Esophagus squamous epithelium (tissue), 5 donors: ENCODE measurements around the gene CHID1. TPM values are rescaled to one million over a fixed set of nuclear protein-coding genes. Genes with fewer than 3 reads are reported as not detected.

Experiments used
- DNase-seq: peaks from one replicate; lab custom pipeline; 2025; lab: John Stamatoyannopoulos, UW
- H3K27ac ChIP-seq, 4 donors: fragments of 200-600 bp; sonication (generic); one replicate each; pipeline ENCODE4 v1.5.1; 2016 to 2019; ENCODE audit warnings: mild to moderate bottlenecking in 1 of 4
- H3K27me3 ChIP-seq, 4 donors: fragments of 200-600 bp; sonication (generic); 1 replicate in 3 of 4; 2 replicates in 1 of 4; pipeline versions ENCODE4 v1.5.1 to v1.6.0; 2017 to 2021; ENCODE audit warnings: antibody characterized with exemption in 1 of 4
- H3K36me3 ChIP-seq, 3 donors: fragments of 200-600 bp; sonication (generic); one replicate each; pipeline ENCODE4 v1.5.1; 2016 to 2019
- H3K4me1 ChIP-seq, 3 donors: fragments of 200-600 bp; sonication (generic); one replicate each; pipeline ENCODE4 v1.5.1; 2017 to 2019
- H3K4me3 ChIP-seq, 4 donors: fragments of 200-600 bp; sonication (generic); 1 replicate in 3 of 4; 2 replicates in 1 of 4; pipeline ENCODE4 v1.5.1; 2016 to 2019; ENCODE audit warnings: mild to moderate bottlenecking in 2 of 4, moderate library complexity in 1 of 4
- H3K9me3 ChIP-seq, 3 donors: fragments of 200-600 bp; sonication (generic); one replicate each; pipeline ENCODE4 v1.5.1; 2016 to 2019
- POLR2A ChIP-seq, 4 donors: fragments of 450-650 bp; IDR thresholded peaks; one replicate each; pipeline ENCODE4 v1.6.1; 2017; ENCODE audit warnings: antibody characterized with exemption in 4 of 4, mild to moderate bottlenecking in 4 of 4, moderate library complexity in 3 of 4
- WGBS, 2 donors: methylation state at CpG; one replicate each; pipeline ENCODE4 v1.1.5; 2018; 5-methylcytosine and 5-hydroxymethylcytosine counted together
- intact Hi-C: fragments of 100-400 bp; cut with DNase I; formaldehyde crosslinking; loops from one replicate; pipeline ENCODE4 v1.15.0; 2022
- total RNA-seq, 4 donors: library from RNA; depleted of rRNA; stranded (reverse); fragments of >200 nt; gene quantifications; one replicate each; pipeline ENCODE4 v1.1.0, GENCODE V29; 2016
- TF ChIP-seq, protein P1 (sequence below), 6 experiments: fragments of 450-650 bp in 4 of 6; fragments of 200-600 bp in 2 of 6; sonication (generic) in 2 of 6; IDR thresholded peaks; one replicate each; pipeline ENCODE4 v1.5.1; 2016 to 2019; ENCODE audit warnings: antibody characterized with exemption in 6 of 6, mild to moderate bottlenecking in 4 of 6, moderate library complexity in 4 of 6
- donor health status: DM: yes; HTN: yes; CAD: no.

The CHID1 gene
- total RNA-seq, 4 donors from 2014 or later, result 58.2 to 63.4 (median 61.3) TPM

- H3K27me3 ChIP-seq, result no peaks in the 10 kb centered on the region
- TF ChIP-seq POLR2A (IDR thresholded peaks at IDR 0.05), result no peak
- TF ChIP-seq, protein P1, sequence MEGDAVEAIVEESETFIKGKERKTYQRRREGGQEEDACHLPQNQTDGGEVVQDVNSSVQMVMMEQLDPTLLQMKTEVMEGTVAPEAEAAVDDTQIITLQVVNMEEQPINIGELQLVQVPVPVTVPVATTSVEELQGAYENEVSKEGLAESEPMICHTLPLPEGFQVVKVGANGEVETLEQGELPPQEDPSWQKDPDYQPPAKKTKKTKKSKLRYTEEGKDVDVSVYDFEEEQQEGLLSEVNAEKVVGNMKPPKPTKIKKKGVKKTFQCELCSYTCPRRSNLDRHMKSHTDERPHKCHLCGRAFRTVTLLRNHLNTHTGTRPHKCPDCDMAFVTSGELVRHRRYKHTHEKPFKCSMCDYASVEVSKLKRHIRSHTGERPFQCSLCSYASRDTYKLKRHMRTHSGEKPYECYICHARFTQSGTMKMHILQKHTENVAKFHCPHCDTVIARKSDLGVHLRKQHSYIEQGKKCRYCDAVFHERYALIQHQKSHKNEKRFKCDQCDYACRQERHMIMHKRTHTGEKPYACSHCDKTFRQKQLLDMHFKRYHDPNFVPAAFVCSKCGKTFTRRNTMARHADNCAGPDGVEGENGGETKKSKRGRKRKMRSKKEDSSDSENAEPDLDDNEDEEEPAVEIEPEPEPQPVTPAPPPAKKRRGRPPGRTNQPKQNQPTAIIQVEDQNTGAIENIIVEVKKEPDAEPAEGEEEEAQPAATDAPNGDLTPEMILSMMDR (IDR thresholded peaks at IDR 0.05), result no peak
- H3K9me3 ChIP-seq, result no peaks in the 10 kb centered on the region
- peak overlapping the region in 2 of 4 donors; percentile 79 to 87 for H3K4me3 ChIP-seq
- peaks cover 13 to 44% (median 16%) of the 10 kb centered on the region in 3 donors for H3K4me1 ChIP-seq
- H3K27ac ChIP-seq, result peak overlapping the region; percentile 60 to 97 (median 92)
- peaks cover 0 to 23% (median 0%) of the 10 kb centered on the region in 3 donors for H3K36me3 ChIP-seq
- DNase-seq, result no peak
- WGBS, 2 donors, result 51 to 81% methylated on average over 3 to 4 of the region's 18 CpGs
- intact Hi-C loops, result loop anchor here (5.0 kb wide), 1 partner anchor 128 kb away; no protein-coding TSS in a partner anchor
Observed at GRCh38 chr11:924406-925157, 14.0 kb upstream of the CHID1 start.

DNA sequence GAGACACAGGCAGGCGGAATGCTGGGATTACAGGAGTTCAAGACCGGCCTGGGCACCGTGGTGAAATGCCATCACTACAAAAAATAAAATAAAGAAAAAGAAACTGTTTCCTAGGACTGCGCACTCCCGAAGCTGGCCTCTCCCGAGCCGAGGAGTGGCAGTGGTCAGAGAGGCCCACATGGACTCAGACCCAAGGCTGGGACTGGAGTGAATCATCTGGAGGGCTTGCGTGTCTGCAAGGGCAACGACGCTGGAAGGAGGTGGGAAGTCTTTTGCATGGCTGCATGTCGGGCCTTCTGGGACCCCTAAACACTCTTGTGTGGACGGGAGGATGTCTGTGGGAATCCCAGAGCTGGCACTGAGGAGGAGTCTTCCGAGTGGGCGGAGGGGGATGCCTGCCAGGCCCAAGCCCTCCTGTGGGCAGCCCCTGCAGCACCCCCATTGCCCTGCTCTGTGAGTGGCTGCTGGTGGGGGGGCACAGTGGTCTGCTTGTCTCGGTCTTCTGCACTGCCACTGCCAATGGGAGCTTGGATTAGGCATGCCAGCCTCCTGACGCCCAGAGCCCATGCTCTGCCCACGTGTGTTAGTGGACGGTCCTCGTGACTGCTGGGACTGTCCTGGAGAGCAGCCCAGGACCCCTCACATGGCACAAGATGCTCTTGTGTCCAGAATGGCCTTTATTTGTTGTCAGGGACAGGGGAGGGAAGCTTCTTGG, 13.2 kb upstream of the CHID1 start:
- no peaks in the 10 kb centered on the region for H3K27me3 ChIP-seq
- H3K4me3 ChIP-seq, result no peak overlapping the region
- 89 to 91% methylated on average over 12 to 16 of the region's 19 CpGs for WGBS, 2 donors
- intact Hi-C loops, result no loop called here
- DNase-seq, result no peak
- peaks cover 0 to 17% (median 0%) of the 10 kb centered on the region in 3 donors for H3K36me3 ChIP-seq
- peak overlapping the region in 3 of 4 donors; percentile 60 to 97 (median 94) for H3K27ac ChIP-seq
- H3K4me1 ChIP-seq, result peaks cover 16 to 42% (median 16%) of the 10 kb centered on the region in 3 donors
- TF ChIP-seq, protein P1 (IDR thresholded peaks at IDR 0.05), result no peak
- TF ChIP-seq POLR2A (IDR thresholded peaks at IDR 0.05), result no peak
- H3K9me3 ChIP-seq, result no peaks in the 10 kb centered on the region

DNA sequence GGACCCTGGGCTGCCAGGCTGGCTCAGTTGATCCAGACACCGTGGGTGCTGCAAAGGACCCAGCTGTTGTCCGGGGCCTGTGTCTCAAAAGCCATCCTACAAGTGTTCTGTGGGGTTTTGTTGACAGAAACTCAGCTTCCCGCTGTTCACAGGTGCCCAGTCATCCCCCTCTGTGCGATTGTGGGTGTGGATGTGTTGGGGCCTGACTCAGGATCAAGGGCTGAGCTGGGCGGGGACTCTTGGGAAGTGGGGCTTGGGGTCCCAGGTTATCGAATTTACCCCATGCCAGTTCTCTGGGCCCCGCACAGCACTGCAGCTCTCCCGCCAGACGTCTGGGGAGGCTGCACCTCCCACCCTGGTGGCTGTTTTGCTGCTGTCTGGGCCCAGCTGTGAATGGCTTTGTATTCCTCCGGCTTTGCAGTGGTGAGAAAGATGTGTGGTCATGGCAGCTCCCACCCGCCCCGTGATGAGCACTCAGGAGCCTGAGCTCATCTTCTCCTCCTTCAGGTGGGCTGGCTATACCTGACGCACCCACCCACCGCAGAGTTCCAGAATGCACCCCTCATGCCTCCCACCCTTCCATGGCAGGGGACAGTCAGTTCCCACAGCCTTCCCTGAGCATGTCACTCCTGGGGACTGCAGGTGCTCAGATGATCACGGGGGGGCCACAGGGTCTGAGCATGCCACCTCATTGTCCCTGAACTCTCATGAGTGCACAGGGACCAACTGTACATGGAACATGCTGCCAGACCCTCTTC, 11.5 kb upstream of the CHID1 start:
- no peak for DNase-seq
- Histone ChIP-seq H3K27ac (no peak overlapping the region), H3K4me3 (no peak overlapping the region), H3K9me3 (no peaks in the 10 kb centered on the region), H3K27me3 (no peaks in the 10 kb centered on the region), H3K4me1 (peaks cover 8 to 24% (median 9%) of the 10 kb centered on the region in 3 donors), H3K36me3 (peaks cover 0 to 2% (median 0%) of the 10 kb centered on the region in 3 donors)
- 70 to 72% methylated on average over 6 to 10 of the region's 15 CpGs for WGBS, 2 donors
- intact Hi-C loops, result no loop called here
- no peak for TF ChIP-seq POLR2A (IDR thresholded peaks at IDR 0.05)
- TF ChIP-seq, protein P1 (IDR thresholded peaks at IDR 0.05), result no peak

DNA sequence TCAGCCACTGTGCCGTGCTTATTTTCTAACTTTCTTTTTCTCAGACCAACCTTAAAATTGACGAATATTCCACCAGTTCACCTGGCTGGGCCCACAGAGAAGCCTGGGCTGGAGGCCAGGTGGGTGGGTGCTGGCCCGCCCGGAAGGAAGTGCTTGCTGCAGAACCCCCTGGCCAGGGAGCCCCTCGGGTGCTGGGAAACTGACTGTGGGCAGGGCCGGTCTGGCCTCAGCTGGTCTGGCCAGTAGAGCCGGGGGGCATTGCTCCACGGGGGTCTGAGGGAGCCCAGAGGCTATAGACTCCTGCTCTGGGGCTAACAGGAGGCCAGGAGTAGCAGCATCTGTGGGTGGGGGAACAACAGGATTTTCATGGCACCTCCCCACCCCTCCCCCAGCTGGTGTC, 6.8 kb upstream of the CHID1 start:
- H3K4me3 ChIP-seq, result no peak overlapping the region
- WGBS, 2 donors, result 93 to 100% methylated on average over 1 to 3 of the region's 8 CpGs
- TF ChIP-seq, protein P1 (IDR thresholded peaks at IDR 0.05), result no peak
- no peak for TF ChIP-seq POLR2A (IDR thresholded peaks at IDR 0.05)
- no peaks in the 10 kb centered on the region for H3K27me3 ChIP-seq
- peaks cover 0 to 5% (median 3%) of the 10 kb centered on the region in 3 donors for H3K4me1 ChIP-seq
- no peaks in the 10 kb centered on the region for H3K9me3 ChIP-seq
- DNase-seq, result no peak
- no peaks in the 10 kb centered on the region for H3K36me3 ChIP-seq
- intact Hi-C loops, result no loop called here
- H3K27ac ChIP-seq, result peak overlapping the region in 3 of 4 donors; percentile 20 to 34 (median 26)
